ENCODE results near the gene RNASE1. TPM values are rescaled to one million over a fixed set of nuclear protein-coding genes. Genes with fewer than 3 reads are reported as not detected.

The RNASE1 gene
- total and polyA plus RNA-seq, 8 donors = 51.6 to 604 (median 237) TPM

- 66 to 76% (median 73%) methylated on average over 6 of the region's 6 CpGs for WGBS, 5 donors
Measured at GRCh38 chr14:20775043-20775442, 27.6 kb downstream of the RNASE1 start.

GRCh38 chr14:20774258-20774824 is 28.3 kb downstream of the RNASE1 start:
- Histone ChIP-seq H3K36me3 (no peaks in the 10 kb centered on the region), H3K9me3 (no peaks in the 10 kb centered on the region), H3K4me1 (no peaks in the 10 kb centered on the region), H3K4me3 (no peak overlapping the region), H3K27me3 (no peaks in the 10 kb centered on the region), H3K27ac (no peak overlapping the region)
- DNase-seq = no peak
- TF ChIP-seq POLR2AphosphoS5 (IDR thresholded peaks at IDR 0.05) (no peak), CTCF (IDR thresholded peaks at IDR 0.05) (no peak), EP300 (IDR thresholded peaks at IDR 0.05) (no peak), POLR2A (IDR thresholded peaks at IDR 0.05) (no peak)
- intact Hi-C loops (cut with DNase I; ENCODE audit: low total_unique reads) = no loop called here
- whole genome bisulfite sequencing, 5 donors = 45 to 67% (median 50%) methylated on average over 5 of the region's 5 CpGs

More at GRCh38 chr14:20775043-20775442, 27.6 kb downstream of the RNASE1 start:
- Histone ChIP-seq H3K4me3 (no peak overlapping the region), H3K36me3 (no peaks in the 10 kb centered on the region), H3K9me3 (no peaks in the 10 kb centered on the region), H3K27ac (no peak overlapping the region), H3K4me1 (no peaks in the 10 kb centered on the region), H3K27me3 (no peaks in the 10 kb centered on the region)
- TF ChIP-seq POLR2AphosphoS5 (IDR thresholded peaks at IDR 0.05) = no peak
- no peak for TF ChIP-seq EP300 (IDR thresholded peaks at IDR 0.05)
- TF ChIP-seq POLR2A (IDR thresholded peaks at IDR 0.05) = no peak
- no peak for TF ChIP-seq CTCF (IDR thresholded peaks at IDR 0.05)
- intact Hi-C loops (cut with DNase I; ENCODE audit: low total_unique reads) = no loop called here
- no peak for DNase-seq

- WGBS, 5 donors = 74 to 82% (median 76%) methylated on average over 3 of the region's 3 CpGs
- H3K4me3 ChIP-seq = no peak overlapping the region
- no peaks in the 10 kb centered on the region for H3K27me3 ChIP-seq
- DNase-seq = no peak
- no peaks in the 10 kb centered on the region for H3K4me1 ChIP-seq
- H3K27ac ChIP-seq = no peak overlapping the region
- no peaks in the 10 kb centered on the region for H3K36me3 ChIP-seq
- intact Hi-C loops (cut with DNase I; ENCODE audit: low total_unique reads) = no loop called here
- H3K9me3 ChIP-seq = no peaks in the 10 kb centered on the region
- TF ChIP-seq POLR2AphosphoS5 (IDR thresholded peaks at IDR 0.05) (no peak), EP300 (IDR thresholded peaks at IDR 0.05) (no peak), POLR2A (IDR thresholded peaks at IDR 0.05) (no peak), CTCF (IDR thresholded peaks at IDR 0.05) (no peak)
Measured at GRCh38 chr14:20772650-20773049, 30.0 kb downstream of the RNASE1 start.

GRCh38 chr14:20769421-20769820 is 33.2 kb downstream of the RNASE1 start:
- Histone ChIP-seq H3K9me3 (no peaks in the 10 kb centered on the region), H3K27me3 (no peaks in the 10 kb centered on the region), H3K27ac (no peak overlapping the region), H3K4me1 (no peaks in the 10 kb centered on the region), H3K36me3 (no peaks in the 10 kb centered on the region), H3K4me3 (no peak overlapping the region)
- 83 to 92% (median 85%) methylated on average over 3 of the region's 3 CpGs for WGBS, 5 donors
- TF ChIP-seq POLR2AphosphoS5 (IDR thresholded peaks at IDR 0.05) (no peak), POLR2A (IDR thresholded peaks at IDR 0.05) (no peak), EP300 (IDR thresholded peaks at IDR 0.05) (no peak)
- intact Hi-C loops (cut with DNase I; ENCODE audit: low total_unique reads) = no loop called here
- no peak for DNase-seq

GRCh38 chr14:20768593-20768892 is 34.1 kb downstream of the RNASE1 start:
- WGBS, 5 donors = 70 to 78% (median 74%) methylated on average over 3 of the region's 3 CpGs
- Histone ChIP-seq H3K4me1 (no peaks in the 10 kb centered on the region), H3K4me3 (no peak overlapping the region), H3K27me3 (no peaks in the 10 kb centered on the region), H3K27ac (no peak overlapping the region), H3K36me3 (no peaks in the 10 kb centered on the region), H3K9me3 (no peaks in the 10 kb centered on the region)
- DNase-seq = no peak
- TF ChIP-seq POLR2AphosphoS5 (IDR thresholded peaks at IDR 0.05) = no peak
- TF ChIP-seq EP300 (IDR thresholded peaks at IDR 0.05) = no peak
- no peak for TF ChIP-seq CTCF (IDR thresholded peaks at IDR 0.05)
- no peak for TF ChIP-seq POLR2A (IDR thresholded peaks at IDR 0.05)
- intact Hi-C loops (cut with DNase I; ENCODE audit: low total_unique reads) = no loop called here
